HG03139 (cell line): ENCODE measurements around the gene LACRT.
"Not testable (repeated sequence)": the region's sequence is repeated elsewhere in the genome, so short reads cannot be mapped to it uniquely, and the experiment has no call there.

Experiments
- ATAC-seq: cut with Tn5 transposase; IDR thresholded peaks from one replicate; pipeline ENCODE4 v1.9.1; 2021; ENCODE audit not compliant: unreplicated experiment

Gene LACRT, protein sequence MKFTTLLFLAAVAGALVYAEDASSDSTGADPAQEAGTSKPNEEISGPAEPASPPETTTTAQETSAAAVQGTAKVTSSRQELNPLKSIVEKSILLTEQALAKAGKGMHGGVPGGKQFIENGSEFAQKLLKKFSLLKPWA

DNA sequence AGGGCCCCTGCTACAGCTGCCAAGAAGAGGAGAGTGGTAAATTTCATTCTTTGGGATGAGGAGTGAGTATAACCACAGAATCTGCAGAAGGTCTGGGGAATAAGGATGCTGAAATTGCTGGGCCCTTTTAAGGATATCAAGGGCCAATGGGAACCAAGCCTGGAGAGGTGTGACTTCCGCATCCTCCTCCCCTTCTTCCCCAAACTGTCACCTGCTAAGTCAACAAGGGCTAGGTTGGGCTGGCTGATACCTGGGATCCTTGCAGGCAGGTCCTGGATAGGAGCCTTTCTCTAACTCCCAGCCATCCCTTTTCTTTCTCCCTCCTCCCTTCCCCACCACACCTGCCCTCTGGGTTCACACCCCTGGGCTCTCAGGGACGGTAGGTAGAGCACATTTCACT lies at the start of gene LACRT:
LACRT (minus strand) TSS at position 101 of the 400 bp plus-strand sequence; CDS start at position 47, 54 bp downstream.
- no peak for ATAC-seq

DNA sequence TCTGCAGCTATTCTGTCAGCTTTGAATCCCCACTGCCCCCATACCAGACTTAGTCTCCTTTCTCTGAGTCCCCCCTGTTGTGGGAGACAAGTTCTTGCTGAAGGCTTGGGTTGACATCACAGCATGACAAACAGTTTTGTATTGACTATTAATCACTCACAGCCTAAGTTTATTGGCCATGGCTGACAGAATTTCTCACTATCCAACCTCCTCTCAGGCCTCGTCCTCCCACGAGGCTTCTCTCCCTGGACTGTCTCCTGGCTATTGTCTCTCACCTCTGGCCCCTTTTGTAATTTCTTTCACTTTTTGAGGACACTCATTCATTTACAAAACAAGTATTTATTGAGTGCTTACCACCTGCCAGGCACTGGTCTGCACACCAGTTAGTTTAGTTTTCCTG lies 48.7 kb upstream of the LACRT start:
- ATAC-seq: no peak

DNA sequence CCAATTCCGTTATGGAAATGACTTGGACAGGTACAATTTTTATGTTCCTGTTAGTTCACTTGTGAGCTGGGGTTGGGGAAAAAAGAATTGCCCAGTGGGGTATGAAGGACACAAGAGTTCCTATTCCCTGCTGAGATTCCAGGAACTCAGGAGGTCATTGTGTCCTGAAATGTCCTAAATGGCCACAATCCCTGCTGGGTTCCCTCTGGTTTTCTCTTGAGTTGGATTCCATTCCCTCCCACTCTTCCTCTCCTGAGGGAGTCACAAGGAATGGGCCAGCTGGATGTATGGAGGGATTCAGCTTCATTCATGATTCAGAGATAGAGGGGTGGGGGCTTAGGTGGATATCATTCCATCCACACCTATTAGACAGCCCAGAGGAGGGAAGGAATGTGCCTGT lies 48.0 kb upstream of the LACRT start:
- no peak for ATAC-seq

DNA sequence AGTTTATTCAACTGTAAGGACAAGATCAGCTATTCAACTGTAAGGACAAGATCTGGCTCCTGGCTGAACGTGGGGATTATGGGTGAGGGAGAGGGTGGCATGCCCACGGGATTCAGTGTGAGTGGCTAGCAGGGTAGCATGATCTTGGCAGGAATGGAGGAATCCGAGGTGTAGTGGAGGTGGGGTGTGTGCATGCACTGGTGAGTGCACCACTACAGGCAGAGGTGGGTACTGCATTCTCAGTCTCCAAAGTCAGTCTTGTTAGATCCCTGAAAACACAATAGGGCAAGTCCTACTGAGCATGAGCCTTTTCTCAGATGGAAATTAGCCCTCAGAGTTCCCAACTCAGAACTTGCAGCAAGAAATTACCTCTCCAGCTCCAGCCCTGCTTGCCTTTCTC lies 45.7 kb upstream of the LACRT start:
- ATAC-seq: peak; percentile 76

DNA sequence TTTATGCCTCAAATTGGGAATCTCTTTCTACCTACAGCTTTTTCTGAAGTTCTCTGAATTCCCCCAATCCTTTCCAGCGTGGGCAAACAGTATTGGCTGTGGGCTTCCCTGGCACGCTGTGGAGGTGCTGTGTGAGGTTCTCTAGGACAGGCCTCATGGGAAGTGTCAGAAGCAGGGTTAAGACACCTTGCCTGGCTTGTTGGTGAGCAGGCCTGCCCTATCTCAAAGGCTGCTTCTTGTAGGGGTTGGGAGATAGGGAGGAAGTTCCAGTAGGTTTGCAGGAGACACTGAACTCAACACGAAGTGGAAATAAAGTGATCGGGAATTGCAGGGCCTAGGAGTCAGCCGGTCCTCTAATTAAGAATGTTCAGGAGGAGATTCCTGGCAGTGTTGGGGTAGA lies 43.4 kb upstream of the LACRT start:
- no peak for ATAC-seq

DNA sequence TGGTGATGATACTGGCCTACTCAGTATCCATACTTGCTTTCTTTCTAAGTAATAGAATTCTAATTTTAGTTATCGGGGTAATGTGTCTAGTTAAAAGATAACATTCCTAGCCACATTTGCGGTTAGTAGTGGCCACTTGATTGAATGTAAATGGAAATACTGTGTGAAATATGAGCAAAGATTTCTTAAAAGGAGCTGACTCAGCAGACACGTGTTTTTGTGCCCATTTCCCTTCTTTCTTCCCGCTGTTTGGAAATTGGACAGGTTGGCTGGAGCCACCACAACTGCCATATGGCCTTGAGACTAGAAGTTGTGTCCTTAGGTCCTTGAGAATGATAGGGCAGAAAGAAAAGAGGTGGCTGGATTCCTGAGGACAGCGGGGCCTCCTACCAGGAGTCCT lies 33.2 kb upstream of the LACRT start:
- no peak for ATAC-seq

DNA sequence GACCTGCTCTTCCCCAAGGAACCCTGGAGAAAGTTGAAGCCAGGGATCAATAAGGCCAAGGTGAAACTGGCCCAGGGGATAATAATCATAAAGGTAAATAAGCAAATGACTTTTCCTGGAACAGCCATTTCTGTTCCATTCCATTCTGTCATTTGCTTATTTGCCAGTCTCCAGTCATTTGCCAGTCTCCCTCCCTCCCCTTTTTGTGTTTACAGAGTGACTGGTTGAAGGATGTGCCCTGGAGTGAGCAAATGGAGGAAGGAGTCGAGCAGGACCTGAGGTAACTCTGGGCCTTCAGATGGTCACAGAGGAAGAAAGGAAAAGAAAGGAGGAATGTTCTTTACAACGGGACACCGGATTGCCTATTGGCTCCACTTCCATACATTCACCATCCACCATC lies 31.3 kb upstream of the LACRT start:
- ATAC-seq: no peak

DNA sequence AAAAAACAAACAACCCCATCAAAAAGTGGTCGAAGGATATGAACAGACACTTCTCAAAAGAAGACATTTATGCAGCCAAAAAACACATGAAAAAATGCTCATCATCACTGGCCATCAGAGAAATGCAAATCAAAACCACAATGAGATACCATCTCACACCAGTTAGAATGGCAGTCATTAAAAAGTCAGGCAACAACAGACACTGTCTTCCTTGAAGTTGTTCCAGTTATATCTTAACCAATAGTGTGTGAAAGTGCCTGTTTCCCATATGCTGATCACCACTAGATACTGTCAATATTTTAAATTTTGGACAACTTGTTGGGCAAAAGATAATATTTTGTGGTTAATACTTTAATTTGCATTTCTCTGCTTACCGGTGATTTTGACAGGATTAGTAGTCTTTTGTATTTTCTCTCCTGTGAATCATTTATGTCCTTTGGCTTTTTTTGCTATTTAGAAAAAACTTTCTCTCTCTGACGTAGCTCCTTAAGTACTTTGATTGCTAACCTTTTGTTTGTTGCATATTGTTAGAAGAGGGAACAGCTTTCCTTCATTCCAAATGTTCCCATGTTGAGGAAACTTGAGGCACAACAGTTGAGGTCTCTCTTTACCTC lies 30.4 kb upstream of the LACRT start:
- ATAC-seq: not testable (repeated sequence)

DNA sequence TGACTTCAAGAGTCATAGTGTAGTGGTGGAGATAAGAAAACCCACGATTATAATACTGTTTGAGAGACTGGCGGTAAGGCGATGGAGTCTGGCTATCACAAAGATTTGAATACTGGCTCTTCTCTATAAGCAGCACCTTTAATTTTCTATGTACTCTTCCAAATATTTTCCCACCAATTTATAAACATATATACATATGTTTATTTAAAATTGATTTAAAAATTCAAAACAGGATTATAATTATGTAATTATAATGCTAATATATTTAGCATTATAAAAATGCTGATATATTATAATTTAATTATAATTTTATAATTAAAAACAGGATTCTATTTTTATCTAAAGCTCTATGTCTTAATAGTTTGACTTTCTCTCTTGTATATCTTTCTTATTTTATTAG lies 28.9 kb upstream of the LACRT start:
- ATAC-seq: no peak

DNA sequence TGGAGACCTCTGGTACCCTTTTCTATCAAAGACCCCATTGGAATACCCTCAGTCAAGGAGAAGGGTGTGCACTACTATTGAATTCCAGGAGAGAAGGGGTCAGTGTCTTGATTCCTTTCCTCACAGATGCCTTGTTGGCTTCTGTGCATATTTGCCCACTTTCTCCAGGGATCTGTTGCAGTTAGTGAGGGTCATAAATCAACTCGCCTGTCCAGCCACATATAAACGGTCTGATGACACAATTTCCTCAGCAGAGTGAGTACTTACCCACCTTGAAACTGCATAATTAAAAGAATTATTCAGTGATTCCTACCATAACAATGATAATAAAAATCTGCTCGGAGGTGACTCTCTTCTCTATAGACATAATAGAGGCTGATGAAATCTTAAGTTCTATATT lies 27.3 kb upstream of the LACRT start:
- ATAC-seq: no peak

DNA sequence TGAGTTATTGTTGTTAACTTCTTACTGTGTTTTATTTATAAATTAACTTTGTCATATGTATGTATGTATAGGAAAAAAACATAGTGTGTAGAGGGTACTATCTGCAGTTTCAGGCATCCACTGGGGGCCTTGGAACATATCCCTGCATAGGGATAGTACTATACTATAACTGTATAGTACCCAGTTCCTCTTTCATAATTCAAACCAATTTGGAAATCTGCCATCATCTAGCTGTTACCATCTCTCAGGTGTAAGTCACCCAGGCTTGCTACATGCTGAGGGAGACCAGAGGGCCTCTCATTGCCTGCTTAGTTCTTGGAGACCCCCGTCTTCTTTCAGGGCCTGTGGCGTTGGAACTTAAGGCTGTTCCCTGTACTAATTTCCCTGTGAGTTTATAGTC lies 26.4 kb upstream of the LACRT start:
- no peak for ATAC-seq

DNA sequence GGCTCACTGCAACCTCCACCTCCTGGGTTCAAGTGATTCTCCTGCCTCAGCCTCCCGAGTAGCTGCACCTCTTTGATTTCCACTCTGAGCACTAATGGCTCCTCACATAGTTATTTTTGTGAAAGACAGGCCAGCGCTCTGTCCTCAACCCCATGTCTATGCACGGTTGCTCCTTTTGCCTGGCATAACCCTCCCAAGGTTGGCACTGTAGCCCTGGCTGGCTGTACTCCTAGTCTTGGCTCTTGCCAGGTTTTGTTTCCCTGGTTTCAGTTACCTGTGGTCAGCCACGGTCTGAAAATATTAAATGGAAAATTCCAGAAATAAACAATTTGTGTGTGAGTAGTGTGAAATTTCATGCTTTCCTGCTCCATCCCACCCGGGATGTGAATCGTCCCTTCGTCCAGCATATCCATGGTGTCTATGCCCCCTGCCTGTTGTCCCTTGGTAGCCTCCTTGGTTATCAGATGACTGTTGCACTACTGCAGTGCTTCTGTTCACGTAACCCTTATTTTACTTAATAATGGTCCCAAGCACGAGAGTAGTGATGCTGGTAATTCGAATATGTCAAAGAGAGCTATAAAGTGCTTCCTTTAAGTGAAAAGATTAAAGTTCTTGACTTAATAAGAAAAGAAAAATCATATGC lies 25.7 kb upstream of the LACRT start:
- ATAC-seq: no peak

DNA sequence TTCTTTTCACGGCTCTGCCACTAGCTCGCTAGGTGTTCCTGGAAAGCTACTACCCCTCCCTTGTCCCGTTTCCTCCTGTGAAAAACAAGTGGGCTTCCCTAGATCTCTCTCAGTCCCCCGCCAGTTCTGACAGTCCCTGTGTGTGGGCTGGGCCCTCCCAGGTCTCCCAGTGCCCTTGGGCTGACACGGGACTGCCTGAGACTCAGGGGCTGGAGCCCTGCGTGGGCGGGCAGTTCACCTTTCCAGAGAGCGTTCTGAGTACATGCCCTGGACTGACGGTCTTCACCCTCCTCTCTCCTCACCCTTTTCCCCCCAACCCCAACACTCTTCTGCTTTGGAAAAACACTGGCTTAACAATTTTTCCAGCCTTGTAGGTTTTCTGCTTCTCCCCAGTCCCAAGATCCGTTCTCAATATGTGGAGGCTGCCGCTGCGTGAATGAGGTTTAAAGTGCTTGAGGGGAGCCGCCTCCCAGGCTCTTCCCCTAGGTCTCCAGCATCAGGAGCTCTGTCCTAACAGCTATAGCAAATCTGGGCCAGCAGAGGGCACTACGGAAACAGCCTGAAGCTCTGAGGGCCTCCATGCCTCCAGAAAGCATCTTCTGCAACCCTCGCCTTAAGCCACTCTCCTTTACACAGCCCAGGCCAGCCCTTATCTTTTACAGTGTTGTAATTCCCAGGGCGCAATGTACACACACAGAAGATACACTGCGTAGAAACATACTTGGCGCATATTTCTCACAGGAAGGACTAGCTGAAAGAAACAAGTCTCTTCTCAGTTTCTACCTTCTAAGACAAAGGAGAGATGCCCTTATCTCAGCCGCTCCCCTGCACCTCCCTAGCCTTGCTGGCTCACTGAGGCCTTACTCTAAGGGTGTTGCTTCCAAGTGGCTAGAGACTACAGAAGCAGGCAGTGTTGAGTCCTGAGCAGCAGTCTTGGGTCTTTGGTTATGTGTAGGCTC lies 23.9 kb upstream of the LACRT start:
- ATAC-seq: peak; percentile 77

DNA sequence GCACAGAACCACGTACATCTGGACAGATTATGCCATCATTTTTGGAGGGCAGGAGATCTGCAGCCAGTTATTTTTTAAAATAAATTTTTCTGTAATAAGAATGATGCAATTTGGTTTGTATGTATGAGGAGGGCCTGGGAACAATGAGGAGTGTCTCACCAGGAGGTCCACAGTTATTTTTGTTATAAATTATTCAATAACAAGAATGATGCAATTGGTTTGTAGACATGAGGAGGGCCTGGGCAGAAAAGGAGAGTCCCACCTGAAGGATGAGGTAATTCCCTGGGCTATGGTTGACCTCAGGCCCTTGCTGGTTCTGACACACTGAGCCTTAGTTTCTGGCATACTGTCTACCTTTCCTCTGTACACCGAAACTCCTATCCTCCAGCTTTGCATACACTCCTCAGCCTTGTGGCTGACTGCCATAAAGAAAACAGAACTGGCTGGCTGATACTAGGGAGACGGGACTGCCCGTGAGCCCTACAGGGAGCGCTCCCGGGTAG lies 22.5 kb upstream of the LACRT start:
- ATAC-seq: no peak

DNA sequence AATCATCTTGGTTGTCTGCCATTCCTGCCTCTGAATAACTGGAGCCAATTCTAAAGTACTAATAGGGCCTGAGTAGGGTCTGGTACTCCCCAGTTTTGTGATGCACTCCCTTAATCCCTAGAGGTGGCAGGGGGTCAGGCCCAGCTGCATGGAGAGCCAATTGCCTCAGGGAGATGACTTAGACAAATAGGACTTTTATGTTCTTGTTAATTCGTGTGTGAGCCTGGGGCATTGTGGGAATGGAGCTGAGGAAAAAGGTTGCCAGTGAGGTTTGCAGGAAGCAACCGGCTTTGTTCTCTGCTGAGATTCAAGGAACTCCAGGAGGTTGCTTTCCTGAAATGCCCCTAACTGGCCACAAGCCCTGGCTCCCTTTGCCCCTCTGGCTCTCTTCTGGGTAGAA lies 20.2 kb upstream of the LACRT start:
- ATAC-seq: no peak

DNA sequence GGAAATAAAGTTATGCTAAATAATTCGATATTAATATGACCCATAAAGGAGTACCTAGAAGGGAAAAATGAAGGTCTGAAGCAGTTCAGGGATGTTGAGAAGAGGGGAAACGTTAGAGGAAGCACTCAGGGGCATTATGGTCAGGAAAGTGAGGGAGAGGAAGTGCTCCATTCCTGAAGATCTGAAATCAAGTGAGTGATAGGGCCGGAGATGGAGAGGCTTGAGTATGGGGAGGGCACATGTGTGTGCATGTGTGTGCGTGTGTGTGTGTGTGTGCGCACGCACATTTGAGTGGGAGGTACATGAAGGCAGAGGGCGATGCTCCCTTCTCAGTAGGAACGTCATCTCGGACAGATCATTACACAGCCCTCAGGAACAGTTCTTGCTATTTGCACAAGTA lies 18.3 kb upstream of the LACRT start:
- no peak for ATAC-seq

DNA sequence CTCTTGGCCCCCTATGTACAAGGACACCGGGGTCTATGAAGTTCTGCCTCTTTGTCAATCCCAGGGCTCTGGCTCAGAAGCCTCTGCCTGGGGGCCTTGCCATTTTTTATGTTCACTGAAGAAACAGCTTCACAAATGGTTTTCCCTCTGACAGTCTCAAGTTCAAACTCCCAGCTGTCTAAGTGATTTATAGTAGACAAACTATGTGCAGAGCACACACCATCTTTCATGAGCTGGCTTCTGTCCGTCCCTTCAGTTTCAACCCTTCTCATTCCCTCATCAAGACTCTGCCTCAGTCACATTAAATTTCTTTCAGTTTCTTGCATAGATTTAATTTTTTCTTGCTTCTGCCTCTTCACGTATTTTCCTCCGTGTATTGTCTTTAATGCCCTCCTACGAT lies 16.2 kb upstream of the LACRT start:
- ATAC-seq: no peak

DNA sequence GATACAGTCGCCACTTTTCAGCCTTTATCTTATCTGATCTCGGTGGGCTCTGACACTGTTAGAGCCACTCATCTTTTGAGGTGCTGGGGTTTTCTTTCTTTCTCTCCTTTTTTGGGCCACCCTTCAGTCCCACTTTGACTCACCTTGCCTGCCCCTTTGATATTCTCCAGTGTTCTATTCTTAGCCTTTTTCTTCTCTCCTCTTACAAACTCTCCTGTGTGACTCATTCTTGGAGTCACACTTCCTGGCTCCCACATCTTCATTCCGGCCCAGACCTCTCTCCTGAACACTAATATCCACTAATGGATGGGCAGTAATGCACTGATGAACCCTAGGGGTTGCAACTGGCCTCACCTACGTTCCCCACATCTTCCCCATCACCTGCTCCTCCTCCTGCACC lies 15.7 kb upstream of the LACRT start:
- ATAC-seq: no peak

DNA sequence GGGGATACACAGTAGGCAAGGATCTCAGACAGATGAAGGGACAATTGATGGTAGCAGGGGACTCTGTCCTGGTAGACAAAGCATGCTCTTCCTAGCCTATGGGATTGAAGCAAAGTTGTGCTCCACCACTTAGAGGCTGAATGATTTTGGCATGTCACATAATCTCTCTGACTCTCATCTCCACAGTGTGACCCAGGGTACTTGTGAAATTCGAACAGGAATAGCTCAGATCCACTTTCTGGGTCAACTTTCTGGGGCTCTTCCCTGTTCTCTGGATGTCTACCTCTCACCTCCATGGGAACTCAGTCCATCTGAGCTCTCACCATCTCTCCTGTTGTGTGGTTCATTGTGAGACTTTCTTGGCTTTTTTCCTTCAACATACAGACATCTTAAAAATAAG lies 15.1 kb upstream of the LACRT start:
- ATAC-seq: no peak

DNA sequence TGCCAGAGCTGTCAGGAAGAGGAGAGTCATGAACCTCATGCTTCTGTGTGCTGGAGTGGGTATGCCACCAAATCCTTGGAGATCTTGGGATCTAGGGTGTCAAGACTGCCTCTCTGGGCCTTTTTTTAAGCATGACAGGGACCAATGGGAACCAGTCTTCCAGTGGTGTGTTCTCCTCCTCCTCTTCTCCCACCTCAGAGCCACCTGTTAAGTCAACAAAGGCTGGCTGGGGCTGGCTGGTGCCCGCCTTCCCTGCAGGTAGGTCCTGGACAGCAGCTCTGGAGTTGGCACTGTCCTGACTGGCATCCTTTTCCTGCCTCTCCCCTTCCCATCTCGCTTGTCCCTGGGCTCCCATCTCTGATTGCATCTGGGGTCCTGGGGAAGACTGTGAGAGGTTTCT lies 13.6 kb upstream of the LACRT start, which contains the start of gene DCD:
DCD (minus strand) TSS at position 101 of the 400 bp plus-strand sequence; CDS start at position 39, 62 bp downstream.
- no peak for ATAC-seq

DNA sequence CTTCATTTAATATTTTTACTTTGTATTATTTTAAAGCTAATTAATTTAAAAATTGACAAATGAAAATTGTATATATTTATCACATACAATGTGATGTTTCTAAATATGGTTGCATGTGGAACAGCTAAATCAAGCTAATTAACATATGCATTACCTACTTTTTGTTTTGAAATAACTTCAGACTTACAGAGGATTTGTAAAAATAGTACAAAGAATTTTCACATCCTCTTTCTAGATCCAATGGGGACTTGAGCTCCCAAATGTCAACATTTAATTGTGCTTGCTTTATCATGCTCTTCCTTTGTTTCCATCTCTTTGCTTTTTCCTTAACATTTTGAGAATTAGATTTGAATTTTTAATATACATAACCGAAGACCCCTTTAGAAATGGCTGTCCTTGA lies 6.9 kb upstream of the LACRT start:
- ATAC-seq: no peak
